Measurements from ENCODE around the gene NTM. TPM values are rescaled to one million over a fixed set of nuclear protein-coding genes. Genes with fewer than 3 reads are reported as not detected.
A peak's percentile ranks its signal among the peaks of the same experiment; 100 is the strongest.

NTM gene
- total RNA-seq, 4 donors from 2014 or later = 1.4 to 2.8 (median 1.7) TPM

- no peaks in the 10 kb centered on the region for H3K27me3 ChIP-seq
- H3K36me3 ChIP-seq = no peaks in the 10 kb centered on the region
- TF ChIP-seq, protein P1, sequence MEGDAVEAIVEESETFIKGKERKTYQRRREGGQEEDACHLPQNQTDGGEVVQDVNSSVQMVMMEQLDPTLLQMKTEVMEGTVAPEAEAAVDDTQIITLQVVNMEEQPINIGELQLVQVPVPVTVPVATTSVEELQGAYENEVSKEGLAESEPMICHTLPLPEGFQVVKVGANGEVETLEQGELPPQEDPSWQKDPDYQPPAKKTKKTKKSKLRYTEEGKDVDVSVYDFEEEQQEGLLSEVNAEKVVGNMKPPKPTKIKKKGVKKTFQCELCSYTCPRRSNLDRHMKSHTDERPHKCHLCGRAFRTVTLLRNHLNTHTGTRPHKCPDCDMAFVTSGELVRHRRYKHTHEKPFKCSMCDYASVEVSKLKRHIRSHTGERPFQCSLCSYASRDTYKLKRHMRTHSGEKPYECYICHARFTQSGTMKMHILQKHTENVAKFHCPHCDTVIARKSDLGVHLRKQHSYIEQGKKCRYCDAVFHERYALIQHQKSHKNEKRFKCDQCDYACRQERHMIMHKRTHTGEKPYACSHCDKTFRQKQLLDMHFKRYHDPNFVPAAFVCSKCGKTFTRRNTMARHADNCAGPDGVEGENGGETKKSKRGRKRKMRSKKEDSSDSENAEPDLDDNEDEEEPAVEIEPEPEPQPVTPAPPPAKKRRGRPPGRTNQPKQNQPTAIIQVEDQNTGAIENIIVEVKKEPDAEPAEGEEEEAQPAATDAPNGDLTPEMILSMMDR (IDR thresholded peaks at IDR 0.05) = no peak
- no peak for TF ChIP-seq POLR2A (IDR thresholded peaks at IDR 0.05)
- DNase-seq = no peak
- no peak overlapping the region for H3K4me3 ChIP-seq
- H3K4me1 ChIP-seq = no peaks in the 10 kb centered on the region
- H3K27ac ChIP-seq = no peak overlapping the region
- no peaks in the 10 kb centered on the region for H3K9me3 ChIP-seq
Observed at GRCh38 chr11:132055296-132055695, 684.9 kb downstream of the NTM start.

GRCh38 chr11:132056689-132057088, 686.3 kb downstream of the NTM start:
- Histone ChIP-seq H3K4me1 (no peaks in the 10 kb centered on the region), H3K36me3 (no peaks in the 10 kb centered on the region), H3K27me3 (no peaks in the 10 kb centered on the region), H3K4me3 (no peak overlapping the region), H3K27ac (no peak overlapping the region), H3K9me3 (no peaks in the 10 kb centered on the region)
- DNase-seq = no peak
- TF ChIP-seq, protein P1 (IDR thresholded peaks at IDR 0.05) = no peak
- no peak for TF ChIP-seq POLR2A (IDR thresholded peaks at IDR 0.05)

GRCh38 chr11:132057266-132057665, 686.9 kb downstream of the NTM start:
- no peaks in the 10 kb centered on the region for H3K27me3 ChIP-seq
- H3K36me3 ChIP-seq = no peaks in the 10 kb centered on the region
- peak overlapping the region in 1 of 4 donors; percentile 71 for H3K27ac ChIP-seq
- DNase-seq = no peak
- H3K9me3 ChIP-seq = no peaks in the 10 kb centered on the region
- TF ChIP-seq, protein P1 (IDR thresholded peaks at IDR 0.05) = no peak
- TF ChIP-seq POLR2A (IDR thresholded peaks at IDR 0.05) = no peak
- no peak overlapping the region for H3K4me3 ChIP-seq
- H3K4me1 ChIP-seq = no peaks in the 10 kb centered on the region

DNA sequence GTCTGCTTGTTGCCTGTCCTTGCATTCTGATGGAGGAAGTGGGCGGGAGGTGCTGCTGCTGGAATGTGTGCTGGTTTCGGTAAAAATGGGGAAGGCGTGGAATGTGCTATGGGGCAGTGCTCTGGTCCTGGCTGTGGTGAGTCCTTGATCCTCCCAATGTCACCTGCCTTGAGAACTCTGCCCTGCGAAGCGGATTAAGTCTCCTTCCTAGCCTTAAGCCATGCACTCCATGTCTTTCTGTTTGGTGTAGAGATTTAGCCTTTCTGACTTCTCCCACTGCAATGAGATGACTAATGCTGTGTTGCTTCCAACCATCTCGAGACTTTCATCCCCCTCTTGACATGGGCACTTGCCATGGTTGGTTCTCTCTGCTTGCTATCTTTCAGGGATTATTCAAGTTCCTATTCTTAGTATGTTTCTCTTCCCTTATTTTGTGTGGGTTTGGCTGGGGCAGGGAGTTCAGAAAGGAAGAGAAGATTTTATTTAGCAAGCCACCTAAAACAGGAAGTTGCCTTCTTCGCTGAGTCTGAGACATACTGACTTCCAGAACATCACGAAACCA, 687.9 kb downstream of the NTM start:
- no peaks in the 10 kb centered on the region for H3K4me1 ChIP-seq
- TF ChIP-seq, protein P1 (IDR thresholded peaks at IDR 0.05) = no peak
- no peak for TF ChIP-seq POLR2A (IDR thresholded peaks at IDR 0.05)
- no peaks in the 10 kb centered on the region for H3K27me3 ChIP-seq
- peak overlapping the region in 1 of 4 donors; percentile 3 for H3K4me3 ChIP-seq
- peak overlapping the region in 2 of 4 donors; percentile 37 to 71 for H3K27ac ChIP-seq
- no peaks in the 10 kb centered on the region for H3K9me3 ChIP-seq
- no peak for DNase-seq
- H3K36me3 ChIP-seq = no peaks in the 10 kb centered on the region

- Histone ChIP-seq H3K36me3 (no peaks in the 10 kb centered on the region), H3K4me1 (no peaks in the 10 kb centered on the region), H3K27ac (no peak overlapping the region), H3K27me3 (no peaks in the 10 kb centered on the region), H3K9me3 (no peaks in the 10 kb centered on the region), H3K4me3 (no peak overlapping the region)
- no peak for DNase-seq
- TF ChIP-seq POLR2A (IDR thresholded peaks at IDR 0.05) = no peak
- TF ChIP-seq, protein P1 (IDR thresholded peaks at IDR 0.05) = no peak
Observed at GRCh38 chr11:132060567-132060966, 690.2 kb downstream of the NTM start.

GRCh38 chr11:132062031-132062430, 691.6 kb downstream of the NTM start:
- Histone ChIP-seq H3K36me3 (no peaks in the 10 kb centered on the region), H3K4me3 (no peak overlapping the region), H3K4me1 (no peaks in the 10 kb centered on the region), H3K27me3 (no peaks in the 10 kb centered on the region), H3K9me3 (no peaks in the 10 kb centered on the region), H3K27ac (no peak overlapping the region)
- DNase-seq = no peak
- TF ChIP-seq POLR2A (IDR thresholded peaks at IDR 0.05) = no peak
- TF ChIP-seq, protein P1 (IDR thresholded peaks at IDR 0.05) = no peak

Data from Peyer's patch (tissue), 4 donors.